Thymus (tissue), 11 donors: ENCODE data around the gene TSPAN14. TPM values are rescaled to one million over a fixed set of nuclear protein-coding genes. Genes with fewer than 3 reads are reported as not detected.

Experiments used
- DNase-seq, 9 donors: peaks; one replicate each; pipeline ENCODE4 v3.0.0-alpha.2; 2013; ENCODE audit warnings: low spot score in 9 of 9, low read depth in 6 of 9, missing footprints in 1 of 9
- H3K27ac ChIP-seq, 2 donors: one replicate each; pipeline ENCODE4 v1.5.1; 2013; ENCODE audit warnings: control low read depth in 1 of 2, low read depth in 1 of 2, low read length in 1 of 2, mild to moderate bottlenecking in 1 of 2, moderate library complexity in 1 of 2
- H3K27me3 ChIP-seq, 2 donors: one replicate each; pipeline ENCODE4 v1.5.1; 2013; ENCODE audit warnings: low read length in 1 of 2; ENCODE audit not compliant: control insufficient read depth in 2 of 2, insufficient read depth in 1 of 2
- H3K36me3 ChIP-seq, 2 donors: one replicate each; pipeline ENCODE4 v1.5.1; 2013; ENCODE audit warnings: low read length in 1 of 2, mild to moderate bottlenecking in 1 of 2, moderate library complexity in 1 of 2; ENCODE audit not compliant: control insufficient read depth in 2 of 2, insufficient read depth in 2 of 2
- H3K4me1 ChIP-seq, 2 donors: one replicate each; pipeline ENCODE4 v1.5.1; 2013; ENCODE audit warnings: low read length in 2 of 2; ENCODE audit not compliant: control insufficient read depth in 2 of 2, insufficient read depth in 2 of 2
- H3K4me3 ChIP-seq, 2 donors: one replicate each; pipeline ENCODE4 v1.5.1; 2013; ENCODE audit warnings: low read length in 2 of 2, control low read depth in 1 of 2, mild to moderate bottlenecking in 1 of 2
- H3K9me3 ChIP-seq, 2 donors: one replicate each; pipeline ENCODE4 v1.5.1; 2013; ENCODE audit warnings: low read length in 1 of 2, mild to moderate bottlenecking in 1 of 2; ENCODE audit not compliant: control insufficient read depth in 2 of 2, insufficient read depth in 1 of 2
- whole genome bisulfite sequencing: extraction: QIAGEN DNeasy Blood & Tissue Kit; methylation state at CpG from one replicate; pipeline ENCODE4 v1.1.7; 2013; 5-methylcytosine and 5-hydroxymethylcytosine counted together
- polyA plus RNA-seq: library from polyadenylated mRNA; stranded (reverse); fragments of 200-250 nt; gene quantifications from one replicate; pipeline ENCODE4 v1.2.3, GENCODE V29; 2013
- total RNA-seq: library from RNA; stranded (reverse); fragments of 120-200 nt; gene quantifications from one replicate; pipeline ENCODE4 v1.2.4, GENCODE V29; 2013
- donor health status: healthy.

Gene TSPAN14
- total and polyA plus RNA-seq, 2 donors, result 16.6 to 60.0 TPM

- Histone ChIP-seq H3K4me1 (no peaks in the 10 kb centered on the region), H3K36me3 (no peaks in the 10 kb centered on the region), H3K9me3 (no peaks in the 10 kb centered on the region), H3K4me3 (no peak overlapping the region), H3K27me3 (no peaks in the 10 kb centered on the region), H3K27ac (no peak overlapping the region)
- WGBS, result 95% methylated on average over 2 of the region's 2 CpGs
- no peak for DNase-seq
Observed at GRCh38 chr10:80567292-80567691, 113.2 kb downstream of the TSPAN14 start.

- H3K4me3 ChIP-seq, result no peak overlapping the region
- H3K27me3 ChIP-seq, result no peaks in the 10 kb centered on the region
- no peaks in the 10 kb centered on the region for H3K9me3 ChIP-seq
- no peaks in the 10 kb centered on the region for H3K36me3 ChIP-seq
- WGBS, result 94% methylated on average over 15 of the region's 15 CpGs
- H3K4me1 ChIP-seq, result no peaks in the 10 kb centered on the region
- no peak for DNase-seq
- no peak overlapping the region for H3K27ac ChIP-seq
Observed at GRCh38 chr10:80569131-80569895, 115.2 kb downstream of the TSPAN14 start.

- H3K36me3 ChIP-seq, result no peaks in the 10 kb centered on the region
- no peaks in the 10 kb centered on the region for H3K4me1 ChIP-seq
- H3K27ac ChIP-seq, result no peak overlapping the region
- no peaks in the 10 kb centered on the region for H3K27me3 ChIP-seq
- no peak overlapping the region for H3K4me3 ChIP-seq
- no peak for DNase-seq
- WGBS, result over 99% methylated on average over 9 of the region's 9 CpGs
- H3K9me3 ChIP-seq, result no peaks in the 10 kb centered on the region
Observed at GRCh38 chr10:80571352-80571751, 117.2 kb downstream of the TSPAN14 start.

- Histone ChIP-seq H3K36me3 (no peaks in the 10 kb centered on the region), H3K27me3 (no peaks in the 10 kb centered on the region), H3K27ac (no peak overlapping the region), H3K4me3 (no peak overlapping the region), H3K4me1 (no peaks in the 10 kb centered on the region), H3K9me3 (no peaks in the 10 kb centered on the region)
- 28% methylated on average over 5 of the region's 5 CpGs for WGBS
- DNase-seq, result no peak
Observed at GRCh38 chr10:80579181-80579763, 125.2 kb downstream of the TSPAN14 start.

GRCh38 chr10:80579849-80580637, 125.9 kb downstream of the TSPAN14 start:
- H3K9me3 ChIP-seq, result no peaks in the 10 kb centered on the region
- no peaks in the 10 kb centered on the region for H3K36me3 ChIP-seq
- no peaks in the 10 kb centered on the region for H3K4me1 ChIP-seq
- H3K4me3 ChIP-seq, result no peak overlapping the region
- DNase-seq, result no peak
- 81% methylated on average over 5 of the region's 5 CpGs for WGBS
- H3K27me3 ChIP-seq, result no peaks in the 10 kb centered on the region
- H3K27ac ChIP-seq, result no peak overlapping the region

- Histone ChIP-seq H3K27me3 (no peaks in the 10 kb centered on the region), H3K27ac (no peak overlapping the region), H3K9me3 (no peaks in the 10 kb centered on the region), H3K36me3 (no peaks in the 10 kb centered on the region), H3K4me1 (no peaks in the 10 kb centered on the region), H3K4me3 (no peak overlapping the region)
- 97% methylated on average over 7 of the region's 7 CpGs for WGBS
- no peak for DNase-seq
Observed at GRCh38 chr10:80580638-80581468, 126.7 kb downstream of the TSPAN14 start.

GRCh38 chr10:80581469-80581835, 127.3 kb downstream of the TSPAN14 start:
- no peak overlapping the region for H3K27ac ChIP-seq
- H3K4me3 ChIP-seq, result no peak overlapping the region
- WGBS, result 75% methylated on average over 5 of the region's 5 CpGs
- H3K27me3 ChIP-seq, result no peaks in the 10 kb centered on the region
- no peaks in the 10 kb centered on the region for H3K36me3 ChIP-seq
- H3K4me1 ChIP-seq, result no peaks in the 10 kb centered on the region
- DNase-seq, result no peak
- H3K9me3 ChIP-seq, result no peaks in the 10 kb centered on the region

GRCh38 chr10:80582286-80582960, 128.3 kb downstream of the TSPAN14 start:
- Histone ChIP-seq H3K27me3 (no peaks in the 10 kb centered on the region), H3K4me1 (no peaks in the 10 kb centered on the region), H3K27ac (no peak overlapping the region), H3K36me3 (no peaks in the 10 kb centered on the region), H3K9me3 (no peaks in the 10 kb centered on the region), H3K4me3 (no peak overlapping the region)
- DNase-seq, result no peak
- WGBS, result 96% methylated on average over 3 of the region's 3 CpGs
